Cardiac muscle cell (in vitro differentiated cells and primary cell): ENCODE measurements around the gene ZNF547. TPM values are rescaled to one million over a fixed set of nuclear protein-coding genes. Genes with fewer than 3 reads are reported as not detected.

ENCODE experiments used
- DNase-seq, 2 donors: peaks; one replicate each; pipeline versions ENCODE4 v3.0.0 to v3.0.0-alpha.2; 2010 to 2017; ENCODE audit warnings: low read depth in 1 of 2, low spot score in 1 of 2
- H3K27ac ChIP-seq: fragments of 200-600 bp; sonication (generic); 2 replicates; pipeline ENCODE4 v1.5.1; 2016
- H3K27me3 ChIP-seq: fragments of 200-600 bp; sonication (generic); 2 replicates; pipeline ENCODE4 v1.6.0; 2016; ENCODE audit warnings: control low read depth
- H3K36me3 ChIP-seq: fragments of 200-600 bp; sonication (generic); 2 replicates; pipeline ENCODE4 v1.5.1; 2016; ENCODE audit warnings: control low read depth
- H3K4me1 ChIP-seq: fragments of 200-600 bp; sonication (generic); 2 replicates; pipeline ENCODE4 v1.8.1; 2017; ENCODE audit warnings: low read depth, mild to moderate bottlenecking, mixed run types
- H3K4me3 ChIP-seq: fragments of 200-600 bp; sonication (generic); 2 replicates; pipeline ENCODE4 v1.5.1; 2016; ENCODE audit warnings: mild to moderate bottlenecking
- H3K9me3 ChIP-seq: fragments of 200-600 bp; sonication (generic); 2 replicates; pipeline ENCODE4 v1.5.1; 2017; ENCODE audit warnings: low read depth, mild to moderate bottlenecking, control low read depth
- CTCF ChIP-seq: IDR thresholded peaks from 2 replicates; pipeline ENCODE4 v1.5.1; 2012; ENCODE audit warnings: low read depth, mild to moderate bottlenecking, low read length
- polyA plus RNA-seq: library from polyadenylated mRNA; unstranded; fragments of >200 nt; fragmentation: Nextera tagmentation; extraction: Ambion mirVana; gene quantifications from 2 replicates; pipeline ENCODE4 v1.2.1, GENCODE V29; 2016
- total RNA-seq: library from RNA; depleted of rRNA; stranded (reverse); fragments of >200 nt; gene quantifications from 2 replicates; pipeline ENCODE4 v1.2.3, GENCODE V29; 2016

The ZNF547 gene
- total and polyA plus RNA-seq, 2 experiments from 2014 or later = 0.66 to 1.8 TPM

GRCh38 chr19:57342582-57342981 lies 20.8 kb upstream of the ZNF547 start:
- TF ChIP-seq CTCF = no peak
- no peak overlapping the region for H3K27ac ChIP-seq
- H3K9me3 ChIP-seq = no peaks in the 10 kb centered on the region
- H3K4me3 ChIP-seq = no peak overlapping the region
- H3K27me3 ChIP-seq = peaks cover 41% of the 10 kb centered on the region
- DNase-seq = no peak
- H3K4me1 ChIP-seq = peaks cover 6% of the 10 kb centered on the region
- no peaks in the 10 kb centered on the region for H3K36me3 ChIP-seq

GRCh38 chr19:57348136-57348535 lies 15.2 kb upstream of the ZNF547 start:
- TF ChIP-seq CTCF = no peak
- no peak overlapping the region for H3K27ac ChIP-seq
- no peaks in the 10 kb centered on the region for H3K36me3 ChIP-seq
- no peak overlapping the region for H3K4me3 ChIP-seq
- peaks cover 39% of the 10 kb centered on the region for H3K27me3 ChIP-seq
- no peaks in the 10 kb centered on the region for H3K9me3 ChIP-seq
- DNase-seq = peak in 1 of 2 donors; percentile 35
- peaks cover 8% of the 10 kb centered on the region for H3K4me1 ChIP-seq

GRCh38 chr19:57350877-57351805 lies 12.2 kb upstream of the ZNF547 start, which contains the start of gene ZNF304:
Gene ZNF304, plus strand, starts transcription at chr19:57351271. Its CDS starts 394 bp downstream, at chr19:57351665.
- peak within 1 kb of the TSS; percentile 81 for H3K4me3 ChIP-seq
- peak within 1 kb of the TSS; percentile 76 for H3K27ac ChIP-seq
- H3K9me3 ChIP-seq = no peaks in the 10 kb centered on the region
- TF ChIP-seq CTCF = no peak
- H3K27me3 ChIP-seq = peaks cover 11% of the 10 kb centered on the region
- peaks cover 8% of the 10 kb centered on the region for H3K4me1 ChIP-seq
- H3K36me3 ChIP-seq = peaks cover 12% of the 10 kb centered on the region
- peak; percentile 97 to 98 for DNase-seq

GRCh38 chr19:57351867-57352266 lies 11.5 kb upstream of the ZNF547 start:
- H3K9me3 ChIP-seq = no peaks in the 10 kb centered on the region
- peak overlapping the region; percentile 76 for H3K27ac ChIP-seq

GRCh38 chr19:57355916-57356315 lies 7.4 kb upstream of the ZNF547 start:
- peaks cover 38% of the 10 kb centered on the region for H3K36me3 ChIP-seq
- H3K27ac ChIP-seq = no peak overlapping the region
- no peak for TF ChIP-seq CTCF
- no peaks in the 10 kb centered on the region for H3K27me3 ChIP-seq
- peaks cover 8% of the 10 kb centered on the region for H3K4me1 ChIP-seq
- H3K4me3 ChIP-seq = no peak overlapping the region
- no peaks in the 10 kb centered on the region for H3K9me3 ChIP-seq
- DNase-seq = no peak

More at GRCh38 chr19:57351867-57352266, 11.5 kb upstream of the ZNF547 start:
- no peak for TF ChIP-seq CTCF
- Histone ChIP-seq H3K27me3 (peaks cover 4% of the 10 kb centered on the region), H3K4me3 (peak overlapping the region; percentile 81), H3K36me3 (peaks cover 19% of the 10 kb centered on the region), H3K4me1 (peaks cover 8% of the 10 kb centered on the region)
- DNase-seq = peak in 1 of 2 donors; percentile 5
